Muscle layer of colon (tissue), 2 donors: Measurements from ENCODE around the gene CLASRP.

ENCODE experiments used
- H3K27ac ChIP-seq: one replicate; pipeline ENCODE4 v1.7.0; 2013; ENCODE audit warnings: low read depth, mild to moderate bottlenecking, low read length, moderate library complexity
- H3K27me3 ChIP-seq, 2 donors: one replicate each; pipeline ENCODE4 v1.7.0; 2013; ENCODE audit warnings: low read length in 2 of 2, mild to moderate bottlenecking in 2 of 2; ENCODE audit not compliant: insufficient read depth in 2 of 2, control insufficient read depth in 1 of 2
- H3K36me3 ChIP-seq: one replicate; pipeline ENCODE4 v1.7.0; 2013; ENCODE audit warnings: mild to moderate bottlenecking, low read length; ENCODE audit not compliant: insufficient read depth
- H3K4me1 ChIP-seq: one replicate; pipeline ENCODE4 v1.7.0; 2013; ENCODE audit warnings: mild to moderate bottlenecking, low read length; ENCODE audit not compliant: insufficient read depth
- H3K4me3 ChIP-seq, 2 donors: one replicate each; pipeline ENCODE4 v1.7.0; 2013; ENCODE audit warnings: low read length in 2 of 2, low read depth in 1 of 2, mild to moderate bottlenecking in 1 of 2, moderate library complexity in 1 of 2
- H3K9ac ChIP-seq: one replicate; pipeline ENCODE4 v1.7.0; 2013; ENCODE audit warnings: low read length
- H3K9me3 ChIP-seq: one replicate; pipeline ENCODE4 v1.7.0; 2013; ENCODE audit warnings: mild to moderate bottlenecking, low read length
- donor health status: abdominal sarcoma.
- donor health status: Adenocarcinoma of cecum.

CLASRP gene

DNA sequence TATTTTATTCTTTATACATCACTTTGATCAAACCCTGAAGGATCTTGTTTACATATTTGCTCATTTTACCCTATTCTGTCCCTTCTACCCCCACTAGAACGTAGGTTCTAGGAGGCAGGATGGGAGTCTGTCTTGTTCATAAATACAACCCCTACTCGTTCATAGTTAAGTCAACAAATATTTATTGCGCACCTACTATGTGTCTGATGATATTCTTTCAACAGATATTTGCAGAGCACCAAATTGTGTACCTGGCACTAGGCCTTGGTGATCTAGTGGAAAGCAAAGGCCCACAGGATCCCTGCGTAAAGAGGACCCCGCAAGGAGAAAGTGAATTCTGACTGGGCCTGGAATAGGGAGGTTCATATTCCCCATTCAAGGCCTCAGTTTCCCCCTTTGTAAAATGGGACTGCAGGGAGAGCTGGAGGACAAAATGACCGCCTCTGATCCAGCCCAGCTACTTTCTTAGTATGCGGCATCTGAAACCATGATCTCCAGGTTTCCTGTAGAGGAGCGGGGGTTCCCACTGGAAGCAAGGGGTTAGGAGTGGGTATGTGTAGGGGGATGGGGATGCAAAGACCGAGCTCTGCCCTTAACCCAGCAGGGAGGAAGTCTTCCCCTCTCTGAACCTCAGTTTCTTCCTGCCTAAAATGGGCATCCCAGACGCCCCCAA, 39.7 kb downstream of the CLASRP start:
- Histone ChIP-seq H3K9me3 (no peaks in the 10 kb centered on the region), H3K9ac (no peak overlapping the region), H3K27me3 (peaks cover 0 to 4% of the 10 kb centered on the region in 2 donors), H3K27ac (no peak overlapping the region), H3K36me3 (peaks cover 8% of the 10 kb centered on the region), H3K4me3 (peak overlapping the region; percentile 73 to 97), H3K4me1 (peaks cover 20% of the 10 kb centered on the region)

DNA sequence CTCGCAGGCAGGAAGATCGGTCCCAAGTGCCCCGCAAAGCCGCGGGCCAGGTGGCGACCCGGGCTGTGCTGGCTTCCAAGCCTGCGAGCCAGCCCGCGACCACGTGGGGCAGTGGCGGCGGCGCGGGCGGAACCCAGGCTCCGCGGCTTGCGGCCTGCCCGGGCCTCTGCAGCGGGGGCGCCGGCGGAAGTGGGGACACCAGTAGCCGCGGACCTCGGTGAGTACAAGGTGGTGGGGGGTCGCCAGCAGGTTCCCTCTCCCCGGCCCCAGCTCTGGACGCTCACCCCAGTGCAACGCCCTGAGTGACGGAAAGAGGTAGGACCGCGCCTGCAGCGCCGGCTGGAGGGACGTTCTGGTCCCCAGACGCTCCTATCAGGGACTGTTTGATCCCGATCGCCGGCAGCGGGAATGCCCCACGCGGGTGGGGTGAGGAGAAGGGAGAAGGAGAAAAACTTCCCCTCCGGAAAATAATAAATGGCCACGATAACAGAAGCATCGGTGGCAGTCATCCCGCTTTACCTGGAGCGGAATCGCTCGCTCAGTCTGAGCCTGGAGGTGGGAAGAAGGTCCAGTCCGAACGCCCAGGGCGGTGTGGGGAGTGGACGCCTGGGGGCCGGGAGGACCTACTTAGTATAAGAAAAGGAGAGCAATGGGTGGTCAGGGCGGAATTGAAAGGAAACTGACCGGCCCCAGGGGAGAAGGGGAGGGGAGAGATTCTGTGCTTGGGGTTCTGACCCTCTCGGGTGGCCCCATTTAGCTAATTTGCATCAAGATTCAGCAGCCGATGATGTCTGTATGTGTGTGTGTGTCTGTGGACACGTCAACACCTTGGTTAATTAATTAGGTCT, 40.4 kb downstream of the CLASRP start, which contains the start of gene GEMIN7:
TSS of gene GEMIN7 (plus strand) at position 198 of the 848 bp plus-strand sequence. CDS start 10,855 bp downstream, outside the sequence.
- Histone ChIP-seq H3K4me1 (peaks cover 20% of the 10 kb centered on the region), H3K36me3 (peaks cover 8% of the 10 kb centered on the region), H3K9me3 (no peaks in the 10 kb centered on the region), H3K4me3 (peak within 1 kb of the TSS; percentile 73 to 97), H3K27me3 (peaks cover 0 to 4% of the 10 kb centered on the region in 2 donors), H3K27ac (peak within 1 kb of the TSS; percentile 40), H3K9ac (peak within 1 kb of the TSS; percentile 85)

DNA sequence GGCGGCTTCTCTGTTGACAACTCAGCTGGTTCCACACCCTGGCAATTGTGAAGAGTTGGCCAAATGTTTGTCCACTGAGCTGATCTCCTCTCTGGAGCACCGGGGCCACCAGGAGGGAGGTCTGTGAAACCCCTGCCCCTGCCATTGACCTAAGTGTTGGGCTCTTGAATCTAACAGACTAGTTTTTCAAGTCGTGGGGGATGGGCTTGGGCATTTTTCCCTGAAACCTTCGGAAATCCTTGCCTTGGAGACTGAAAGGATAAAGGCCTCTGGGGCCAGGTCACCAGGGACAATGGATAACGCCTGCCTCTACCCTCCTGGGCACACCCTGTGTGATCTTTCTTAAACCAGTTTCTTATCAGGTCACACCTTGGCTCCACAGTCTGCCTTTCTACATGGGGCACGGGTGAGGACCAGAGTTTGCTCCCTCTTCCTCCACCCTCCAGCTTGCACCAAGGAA, 41.1 kb downstream of the CLASRP start:
- H3K4me3 ChIP-seq, result peak overlapping the region; percentile 73 to 97
- peaks cover 0 to 4% of the 10 kb centered on the region in 2 donors for H3K27me3 ChIP-seq
- peak overlapping the region; percentile 40 for H3K27ac ChIP-seq
- H3K36me3 ChIP-seq, result peaks cover 8% of the 10 kb centered on the region
- H3K9me3 ChIP-seq, result no peaks in the 10 kb centered on the region
- H3K4me1 ChIP-seq, result peaks cover 20% of the 10 kb centered on the region
- peak overlapping the region; percentile 85 for H3K9ac ChIP-seq

GRCh38 chr19:45082170-45082569, 43.3 kb downstream of the CLASRP start:
- H3K4me3 ChIP-seq, result no peak overlapping the region
- H3K27me3 ChIP-seq, result no peaks in the 10 kb centered on the region
- peaks cover 20% of the 10 kb centered on the region for H3K4me1 ChIP-seq
- H3K27ac ChIP-seq, result no peak overlapping the region
- no peaks in the 10 kb centered on the region for H3K9me3 ChIP-seq
- H3K9ac ChIP-seq, result no peak overlapping the region
- H3K36me3 ChIP-seq, result peaks cover 8% of the 10 kb centered on the region

DNA sequence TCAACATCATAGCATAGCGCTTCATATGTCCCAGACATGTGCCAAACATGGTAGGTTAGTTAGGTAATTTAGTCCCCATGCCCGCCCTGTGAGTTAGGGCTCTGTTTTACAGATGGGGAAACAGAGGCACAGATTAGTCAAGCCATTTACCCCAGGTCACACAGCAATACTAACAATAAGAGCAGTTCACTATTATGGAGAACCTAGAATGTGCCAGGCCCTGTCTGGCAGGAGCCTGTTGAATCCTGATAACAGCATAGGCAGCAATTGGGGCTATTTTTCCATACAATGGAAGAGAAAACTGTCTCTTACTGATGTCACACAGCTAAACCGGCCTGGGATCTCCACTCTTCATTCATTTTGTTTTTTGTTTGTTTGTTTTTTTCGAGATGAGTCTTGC, 47.6 kb downstream of the CLASRP start:
- peaks cover 8% of the 10 kb centered on the region for H3K36me3 ChIP-seq
- no peaks in the 10 kb centered on the region for H3K9me3 ChIP-seq
- no peaks in the 10 kb centered on the region for H3K27me3 ChIP-seq
- H3K4me3 ChIP-seq, result no peak overlapping the region
- no peak overlapping the region for H3K9ac ChIP-seq
- H3K4me1 ChIP-seq, result peaks cover 6% of the 10 kb centered on the region
- H3K27ac ChIP-seq, result no peak overlapping the region

DNA sequence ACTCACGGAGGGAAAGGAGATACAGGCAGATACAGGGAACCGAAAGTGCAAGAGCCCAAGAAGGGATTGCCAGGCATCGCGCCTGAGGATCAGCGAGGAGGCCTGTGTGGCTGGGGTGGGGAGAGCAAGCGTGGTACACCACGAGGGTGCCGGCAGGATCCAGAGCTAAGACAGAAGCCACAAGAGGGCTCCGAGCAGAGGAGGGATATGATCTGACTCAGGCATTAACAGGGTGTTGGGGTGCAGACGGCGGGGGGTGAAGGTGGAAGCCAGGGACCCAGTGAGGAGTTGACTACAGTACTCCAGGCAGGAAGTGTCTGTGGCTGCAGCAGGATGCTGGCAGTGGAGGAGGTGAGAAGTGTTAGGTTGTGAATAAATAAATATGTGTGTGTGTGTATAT, 48.7 kb downstream of the CLASRP start:
- no peak overlapping the region for H3K4me3 ChIP-seq
- H3K27me3 ChIP-seq, result no peaks in the 10 kb centered on the region
- H3K4me1 ChIP-seq, result peaks cover 6% of the 10 kb centered on the region
- H3K9me3 ChIP-seq, result no peaks in the 10 kb centered on the region
- no peak overlapping the region for H3K9ac ChIP-seq
- no peak overlapping the region for H3K27ac ChIP-seq
- no peaks in the 10 kb centered on the region for H3K36me3 ChIP-seq

DNA sequence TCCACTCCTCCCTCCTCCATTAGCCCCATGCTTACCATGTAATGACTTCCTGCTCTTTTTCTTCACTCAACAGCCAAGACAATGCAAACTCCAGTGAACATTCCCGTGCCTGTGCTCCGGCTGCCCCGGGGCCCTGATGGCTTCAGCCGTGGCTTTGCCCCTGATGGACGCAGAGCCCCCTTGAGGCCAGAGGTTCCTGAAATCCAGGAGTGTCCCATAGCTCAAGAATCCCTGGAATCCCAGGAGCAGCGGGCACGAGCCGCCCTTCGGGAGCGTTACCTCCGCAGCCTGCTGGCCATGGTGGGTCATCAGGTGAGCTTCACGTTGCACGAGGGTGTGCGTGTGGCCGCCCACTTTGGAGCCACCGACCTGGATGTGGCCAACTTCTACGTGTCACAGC, 51.2 kb downstream of the CLASRP start:
- H3K9ac ChIP-seq, result no peak overlapping the region
- H3K4me3 ChIP-seq, result no peak overlapping the region
- H3K27ac ChIP-seq, result no peak overlapping the region
- peaks cover 22% of the 10 kb centered on the region for H3K4me1 ChIP-seq
- H3K27me3 ChIP-seq, result no peaks in the 10 kb centered on the region
- H3K9me3 ChIP-seq, result no peaks in the 10 kb centered on the region
- no peaks in the 10 kb centered on the region for H3K36me3 ChIP-seq

GRCh38 chr19:45090606-45091005, 51.8 kb downstream of the CLASRP start:
- Histone ChIP-seq H3K4me3 (peak overlapping the region; percentile 60 to 89), H3K36me3 (no peaks in the 10 kb centered on the region), H3K27me3 (no peaks in the 10 kb centered on the region), H3K4me1 (peaks cover 27% of the 10 kb centered on the region), H3K27ac (peak overlapping the region; percentile 87), H3K9me3 (no peaks in the 10 kb centered on the region), H3K9ac (peak overlapping the region; percentile 67)

- peak overlapping the region; percentile 60 to 89 for H3K4me3 ChIP-seq
These were observed 52.4 kb downstream of the CLASRP start for GRCh38 chr19:45091031-45091923.

GRCh38 chr19:45092747-45093678, 54.2 kb downstream of the CLASRP start, which contains the start of gene PPP1R37:
PPP1R37 (plus strand) TSS chr19:45093179; CDS start chr19:45093326, 147 bp downstream.
- Histone ChIP-seq H3K4me3 (peak within 1 kb of the TSS; percentile 89 to 90), H3K4me1 (peaks cover 50% of the 10 kb centered on the region), H3K9ac (peak within 1 kb of the TSS; percentile 97), H3K27me3 (no peaks in the 10 kb centered on the region), H3K36me3 (no peaks in the 10 kb centered on the region), H3K9me3 (no peaks in the 10 kb centered on the region), H3K27ac (peak within 1 kb of the TSS; percentile 87)

More at GRCh38 chr19:45091031-45091923, 52.4 kb downstream of the CLASRP start:
- Histone ChIP-seq H3K27ac (peak overlapping the region; percentile 87), H3K9me3 (no peaks in the 10 kb centered on the region), H3K27me3 (no peaks in the 10 kb centered on the region), H3K9ac (peak overlapping the region; percentile 97), H3K4me1 (peaks cover 34% of the 10 kb centered on the region), H3K36me3 (no peaks in the 10 kb centered on the region)
